SK-N-SH (cell line): Measurements from ENCODE around the gene FRMD3.

Experiments
- CTCF ChIP-seq: fragments of 200-600 bp; sonication (generic); IDR thresholded peaks from 2 replicates; pipeline ENCODE4 v1.6.1; 2017; ENCODE audit warnings: antibody characterized with exemption, mild to moderate bottlenecking, moderate library complexity
- GABPA ChIP-seq: IDR thresholded peaks from 2 replicates; pipeline ENCODE4 v1.4.0; 2012; ENCODE audit warnings: low read depth, mild to moderate bottlenecking
- POLR2AphosphoS5 ChIP-seq: IDR thresholded peaks from 2 replicates; pipeline ENCODE4 v1.6.1; 2012; ENCODE audit warnings: low read depth, low read length
- RAD21 ChIP-seq: IDR thresholded peaks from 2 replicates; pipeline ENCODE4 v1.6.1; 2012; ENCODE audit warnings: mild to moderate bottlenecking, low read length
- RFX5 ChIP-seq: IDR thresholded peaks from 2 replicates; pipeline ENCODE4 v1.6.1; 2012; ENCODE audit warnings: mild to moderate bottlenecking, improper control_type of control experiment, low read length
- TF ChIP-seq, protein P1 (sequence below): fragments of 150-350 bp; IDR thresholded peaks from 2 replicates; pipeline ENCODE4 v1.6.1; 2017; ENCODE audit warnings: antibody characterized with exemption, low read length, low read depth, borderline replicate concordance

DNA sequence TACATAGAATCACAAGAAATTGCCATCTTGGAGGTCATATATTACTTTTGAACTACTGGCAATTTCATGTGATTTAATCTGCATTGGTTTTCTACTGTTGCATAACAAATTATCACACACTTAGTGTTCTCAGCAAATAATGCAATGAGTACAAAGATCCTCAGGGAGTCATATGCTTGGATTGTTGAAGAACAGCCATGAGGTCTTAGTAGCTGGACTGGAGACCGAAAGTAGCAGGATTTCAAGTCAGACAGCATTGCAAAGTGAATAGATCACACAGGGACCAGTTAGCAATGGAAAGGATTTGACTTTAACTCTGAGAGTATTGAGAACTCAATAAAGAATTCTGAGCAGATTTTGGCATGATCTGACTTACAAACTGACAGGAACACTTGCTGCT, 32.2 kb upstream of the FRMD3 start:
- no peak for TF ChIP-seq CTCF
- TF ChIP-seq POLR2AphosphoS5: no peak
- TF ChIP-seq, protein P1, sequence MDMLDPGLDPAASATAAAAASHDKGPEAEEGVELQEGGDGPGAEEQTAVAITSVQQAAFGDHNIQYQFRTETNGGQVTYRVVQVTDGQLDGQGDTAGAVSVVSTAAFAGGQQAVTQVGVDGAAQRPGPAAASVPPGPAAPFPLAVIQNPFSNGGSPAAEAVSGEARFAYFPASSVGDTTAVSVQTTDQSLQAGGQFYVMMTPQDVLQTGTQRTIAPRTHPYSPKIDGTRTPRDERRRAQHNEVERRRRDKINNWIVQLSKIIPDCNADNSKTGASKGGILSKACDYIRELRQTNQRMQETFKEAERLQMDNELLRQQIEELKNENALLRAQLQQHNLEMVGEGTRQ: no peak
- no peak for TF ChIP-seq RAD21
- no peak for TF ChIP-seq GABPA
- no peak for TF ChIP-seq RFX5
